A673 (cell line): ENCODE data around the gene RASAL2.

Experiments used
- EZH2 ChIP-seq: fragments of 200-600 bp; sonication (generic); IDR thresholded peaks from 2 replicates; pipeline ENCODE4 v1.6.1; 2017; ENCODE audit warnings: borderline replicate concordance, low read depth, mild to moderate bottlenecking, mixed read lengths, antibody characterized with exemption, low read length; ENCODE audit not compliant: poor library complexity, severe bottlenecking
- TF ChIP-seq, protein P1 (sequence below): fragments of 300-800, 200-600 bp; sonication (generic); conservative IDR thresholded peaks from 2 replicates; pipeline ENCODE4 v1.5.1; 2017; ENCODE audit warnings: low read depth, mild to moderate bottlenecking, antibody characterized with exemption, low read length, moderate library complexity, mixed read lengths

DNA sequence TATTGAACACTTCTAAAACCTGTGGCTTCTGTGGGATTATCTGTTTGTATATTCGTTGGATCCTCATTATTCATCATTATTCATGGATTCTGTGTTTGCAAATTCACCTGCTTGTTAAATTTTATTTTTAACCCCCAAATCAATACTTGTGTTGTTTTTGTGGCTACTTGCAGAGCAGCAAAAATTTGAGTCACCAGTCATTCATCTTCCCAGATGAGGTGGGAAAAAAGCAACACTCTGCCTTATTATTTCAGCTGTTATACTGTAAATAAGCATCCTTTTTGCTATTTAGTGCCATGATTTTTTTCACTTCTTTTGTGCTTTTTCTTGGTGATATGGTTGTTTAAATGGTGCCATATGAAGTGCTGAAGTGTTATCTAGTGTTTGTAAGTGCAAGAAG, 56.7 kb downstream of the RASAL2 start:
- TF ChIP-seq, protein P1, sequence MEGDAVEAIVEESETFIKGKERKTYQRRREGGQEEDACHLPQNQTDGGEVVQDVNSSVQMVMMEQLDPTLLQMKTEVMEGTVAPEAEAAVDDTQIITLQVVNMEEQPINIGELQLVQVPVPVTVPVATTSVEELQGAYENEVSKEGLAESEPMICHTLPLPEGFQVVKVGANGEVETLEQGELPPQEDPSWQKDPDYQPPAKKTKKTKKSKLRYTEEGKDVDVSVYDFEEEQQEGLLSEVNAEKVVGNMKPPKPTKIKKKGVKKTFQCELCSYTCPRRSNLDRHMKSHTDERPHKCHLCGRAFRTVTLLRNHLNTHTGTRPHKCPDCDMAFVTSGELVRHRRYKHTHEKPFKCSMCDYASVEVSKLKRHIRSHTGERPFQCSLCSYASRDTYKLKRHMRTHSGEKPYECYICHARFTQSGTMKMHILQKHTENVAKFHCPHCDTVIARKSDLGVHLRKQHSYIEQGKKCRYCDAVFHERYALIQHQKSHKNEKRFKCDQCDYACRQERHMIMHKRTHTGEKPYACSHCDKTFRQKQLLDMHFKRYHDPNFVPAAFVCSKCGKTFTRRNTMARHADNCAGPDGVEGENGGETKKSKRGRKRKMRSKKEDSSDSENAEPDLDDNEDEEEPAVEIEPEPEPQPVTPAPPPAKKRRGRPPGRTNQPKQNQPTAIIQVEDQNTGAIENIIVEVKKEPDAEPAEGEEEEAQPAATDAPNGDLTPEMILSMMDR: no peak
- TF ChIP-seq EZH2: no peak
